Measurements from ENCODE around the gene PARP12.

DNA sequence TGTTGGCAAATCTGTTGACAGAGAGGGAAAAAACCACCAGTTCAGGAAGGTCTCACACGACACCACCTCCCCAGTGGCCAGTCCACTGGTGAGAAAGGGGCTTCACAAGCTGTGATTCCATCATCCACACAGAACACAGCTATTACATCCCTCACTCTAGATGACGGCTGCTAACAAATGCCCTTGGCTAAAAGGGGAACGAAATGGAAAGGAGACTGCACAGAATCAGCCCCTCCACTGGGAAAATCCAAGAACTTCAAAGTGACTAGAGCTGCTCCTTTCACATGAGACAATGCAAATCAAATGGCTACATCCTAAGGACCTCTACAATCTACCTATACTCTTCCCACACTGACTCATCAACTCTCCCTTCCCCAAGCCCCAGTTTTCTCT, 5.6 kb downstream of the PARP12 start:
- TF ChIP-seq, protein P1, sequence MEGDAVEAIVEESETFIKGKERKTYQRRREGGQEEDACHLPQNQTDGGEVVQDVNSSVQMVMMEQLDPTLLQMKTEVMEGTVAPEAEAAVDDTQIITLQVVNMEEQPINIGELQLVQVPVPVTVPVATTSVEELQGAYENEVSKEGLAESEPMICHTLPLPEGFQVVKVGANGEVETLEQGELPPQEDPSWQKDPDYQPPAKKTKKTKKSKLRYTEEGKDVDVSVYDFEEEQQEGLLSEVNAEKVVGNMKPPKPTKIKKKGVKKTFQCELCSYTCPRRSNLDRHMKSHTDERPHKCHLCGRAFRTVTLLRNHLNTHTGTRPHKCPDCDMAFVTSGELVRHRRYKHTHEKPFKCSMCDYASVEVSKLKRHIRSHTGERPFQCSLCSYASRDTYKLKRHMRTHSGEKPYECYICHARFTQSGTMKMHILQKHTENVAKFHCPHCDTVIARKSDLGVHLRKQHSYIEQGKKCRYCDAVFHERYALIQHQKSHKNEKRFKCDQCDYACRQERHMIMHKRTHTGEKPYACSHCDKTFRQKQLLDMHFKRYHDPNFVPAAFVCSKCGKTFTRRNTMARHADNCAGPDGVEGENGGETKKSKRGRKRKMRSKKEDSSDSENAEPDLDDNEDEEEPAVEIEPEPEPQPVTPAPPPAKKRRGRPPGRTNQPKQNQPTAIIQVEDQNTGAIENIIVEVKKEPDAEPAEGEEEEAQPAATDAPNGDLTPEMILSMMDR (IDR thresholded peaks at IDR 0.05 in 2 of 3, conservative IDR thresholded peaks at IDR 0.05 in 1 of 3; ENCODE audit: control insufficient read depth in 2 of 3, extremely low read depth in 1 of 3, insufficient read depth in 1 of 3, low read depth in 3 of 3, low read length in 3 of 3): no peak
- TF ChIP-seq JUNB (IDR thresholded peaks at IDR 0.05) (no peak), BRCA1 (IDR thresholded peaks at IDR 0.05; ENCODE audit: low read depth, low read length) (no peak), EP300 (IDR thresholded peaks at IDR 0.05; ENCODE audit: borderline replicate concordance in 1 of 2, control insufficient read depth in 1 of 2, low read depth in 2 of 2, low read length in 2 of 2) (no peak), POLR2A (IDR thresholded peaks at IDR 0.05; ENCODE audit: low read depth, low read length) (no peak), ZNF217 (IDR thresholded peaks at IDR 0.05) (no peak), SRF (IDR thresholded peaks at IDR 0.05; ENCODE audit: low read depth in 2 of 2, low read length in 2 of 2) (no peak), SMARCA5 (IDR thresholded peaks at IDR 0.05) (no peak), CEBPB (IDR thresholded peaks at IDR 0.05; ENCODE audit: borderline replicate concordance in 1 of 2, low read depth in 2 of 2, low read length in 2 of 2) (no peak), ESRRA (IDR thresholded peaks at IDR 0.05; ENCODE audit: low read length) (no peak), RAD21 (IDR thresholded peaks at IDR 0.05; ENCODE audit: insufficient read depth, low read depth, low read length) (no peak), MYB (IDR thresholded peaks at IDR 0.05; ENCODE audit: borderline replicate concordance, low read depth, low read length) (no peak)
- TF ChIP-seq, protein P2, sequence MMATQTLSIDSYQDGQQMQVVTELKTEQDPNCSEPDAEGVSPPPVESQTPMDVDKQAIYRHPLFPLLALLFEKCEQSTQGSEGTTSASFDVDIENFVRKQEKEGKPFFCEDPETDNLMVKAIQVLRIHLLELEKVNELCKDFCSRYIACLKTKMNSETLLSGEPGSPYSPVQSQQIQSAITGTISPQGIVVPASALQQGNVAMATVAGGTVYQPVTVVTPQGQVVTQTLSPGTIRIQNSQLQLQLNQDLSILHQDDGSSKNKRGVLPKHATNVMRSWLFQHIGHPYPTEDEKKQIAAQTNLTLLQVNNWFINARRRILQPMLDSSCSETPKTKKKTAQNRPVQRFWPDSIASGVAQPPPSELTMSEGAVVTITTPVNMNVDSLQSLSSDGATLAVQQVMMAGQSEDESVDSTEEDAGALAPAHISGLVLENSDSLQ (IDR thresholded peaks at IDR 0.05): no peak
